Measurements from ENCODE around the gene TMEM131.

Gene TMEM131

GRCh38 chr2:97764559-97765263 lies 231.0 kb downstream of the TMEM131 start:
- FAIRE-seq (peak; percentile 89), DNase-seq (ENCODE audit: low spot score) (no peak)

- DNase-seq (ENCODE audit: low spot score) (no peak), FAIRE-seq (peak; percentile 88)
Observed at GRCh38 chr2:97763176-97763845, 232.4 kb downstream of the TMEM131 start.

GRCh38 chr2:97761192-97761591 lies 234.6 kb downstream of the TMEM131 start:
- no peak for FAIRE-seq
- DNase-seq (ENCODE audit: low spot score): no peak

- no peak for FAIRE-seq
- DNase-seq (ENCODE audit: low spot score): no peak
Observed at GRCh38 chr2:97760480-97761049, 235.2 kb downstream of the TMEM131 start.

- DNase-seq (ENCODE audit: low spot score): no peak
- no peak for FAIRE-seq
Observed at GRCh38 chr2:97759727-97760407, 235.9 kb downstream of the TMEM131 start.

- FAIRE-seq (no peak), DNase-seq (ENCODE audit: low spot score) (no peak)
Observed at GRCh38 chr2:97758131-97758705, 237.5 kb downstream of the TMEM131 start.

GRCh38 chr2:97757062-97757461 lies 238.7 kb downstream of the TMEM131 start:
- FAIRE-seq (no peak), DNase-seq (ENCODE audit: low spot score) (no peak)

- no peak for DNase-seq (ENCODE audit: low spot score)
- FAIRE-seq: no peak
Observed at GRCh38 chr2:97755491-97755890, 240.3 kb downstream of the TMEM131 start.

GRCh38 chr2:97754690-97755346 lies 240.9 kb downstream of the TMEM131 start:
- FAIRE-seq (peak; percentile 48), DNase-seq (ENCODE audit: low spot score) (no peak)

GRCh38 chr2:97752342-97753334 lies 243.1 kb downstream of the TMEM131 start:
- no peak for DNase-seq (ENCODE audit: low spot score)
- no peak for FAIRE-seq

GRCh38 chr2:97751752-97752151 lies 244.0 kb downstream of the TMEM131 start:
- no peak for FAIRE-seq
- no peak for DNase-seq (ENCODE audit: low spot score)

GRCh38 chr2:97750017-97750416 lies 245.7 kb downstream of the TMEM131 start:
- FAIRE-seq (no peak), DNase-seq (ENCODE audit: low spot score) (no peak)

GRCh38 chr2:97749581-97749980 lies 246.2 kb downstream of the TMEM131 start:
- no peak for DNase-seq (ENCODE audit: low spot score)
- no peak for FAIRE-seq

GRCh38 chr2:97747716-97748115 lies 248.0 kb downstream of the TMEM131 start:
- DNase-seq (ENCODE audit: low spot score): no peak
- no peak for FAIRE-seq

GRCh38 chr2:97747285-97747684 lies 248.5 kb downstream of the TMEM131 start:
- no peak for DNase-seq (ENCODE audit: low spot score)
- FAIRE-seq: no peak

GRCh38 chr2:97745474-97746174 lies 250.1 kb downstream of the TMEM131 start:
- DNase-seq (ENCODE audit: low spot score) (no peak), FAIRE-seq (no peak)

- DNase-seq (ENCODE audit: low spot score): no peak
- FAIRE-seq: no peak
Observed at GRCh38 chr2:97743913-97744312, 251.8 kb downstream of the TMEM131 start.

- DNase-seq (ENCODE audit: low spot score) (no peak), FAIRE-seq (no peak)
Observed at GRCh38 chr2:97742381-97742847, 253.3 kb downstream of the TMEM131 start.

- FAIRE-seq (no peak), DNase-seq (ENCODE audit: low spot score) (no peak)
Observed at GRCh38 chr2:97741686-97742085, 254.1 kb downstream of the TMEM131 start.

Data from urothelium cell line (cell line).